HEK293 (cell line): ENCODE measurements around the gene STUB1.

ENCODE experiments used
- KLF7 ChIP-seq: fragments of 450-650 bp; formaldehyde crosslinking; IDR thresholded peaks from 2 replicates; pipeline ENCODE4 v1.5.1; 2016; ENCODE audit warnings: missing biosample characterization, missing genetic modification characterization, borderline replicate concordance
- PRDM1 ChIP-seq: fragments of 450-650 bp; formaldehyde crosslinking; IDR thresholded peaks from 2 replicates; pipeline ENCODE4; 2016; ENCODE audit warnings: missing biosample characterization, missing genetic modification characterization
- PRDM4 ChIP-seq: fragments of 450-650 bp; formaldehyde crosslinking; IDR thresholded peaks from 2 replicates; pipeline ENCODE4 v1.5.1; 2017; ENCODE audit warnings: missing biosample characterization, missing genetic modification characterization
- SCRT1 ChIP-seq: fragments of 450-650 bp; formaldehyde crosslinking; IDR thresholded peaks from 2 replicates; pipeline ENCODE4 v1.5.1; 2016; ENCODE audit warnings: missing biosample characterization, missing genetic modification characterization, borderline replicate concordance
- SETDB1 ChIP-seq: IDR thresholded peaks from one replicate; pipeline ENCODE4 v1.6.1; 2017; ENCODE audit warnings: mild to moderate bottlenecking, low read length, moderate library complexity, mixed read lengths; ENCODE audit not compliant: insufficient read length
- SP7 ChIP-seq: fragments of 450-650 bp; formaldehyde crosslinking; IDR thresholded peaks from 2 replicates; pipeline ENCODE4 v1.5.1; 2016; ENCODE audit warnings: missing biosample characterization, missing genetic modification characterization
- ZBTB44 ChIP-seq: fragments of 450-650 bp; IDR thresholded peaks from 2 replicates; pipeline ENCODE4 v1.5.1; 2018; ENCODE audit warnings: missing biosample characterization, mild to moderate bottlenecking, missing genetic modification characterization
- ZFP41 ChIP-seq: fragments of 450-650 bp; formaldehyde crosslinking; IDR thresholded peaks from 2 replicates; pipeline ENCODE4 v1.5.1; 2016; ENCODE audit warnings: missing biosample characterization, missing genetic modification characterization, borderline replicate concordance
- ZNF114 ChIP-seq: fragments of 450-650 bp; formaldehyde crosslinking; IDR thresholded peaks from 2 replicates; pipeline ENCODE4 v1.5.0; 2017; ENCODE audit warnings: missing biosample characterization, missing genetic modification characterization
- ZNF121 ChIP-seq: fragments of 450-650 bp; formaldehyde crosslinking; IDR thresholded peaks from 2 replicates; pipeline ENCODE4 v1.5.1; 2016; ENCODE audit warnings: missing biosample characterization, missing genetic modification characterization
- ZNF214 ChIP-seq: fragments of 450-650 bp; formaldehyde crosslinking; IDR thresholded peaks from 2 replicates; pipeline ENCODE4 v1.5.1; 2017; ENCODE audit warnings: missing biosample characterization, mild to moderate bottlenecking, missing genetic modification characterization, borderline replicate concordance
- ZNF223 ChIP-seq: fragments of 450-650 bp; formaldehyde crosslinking; IDR thresholded peaks from 2 replicates; pipeline ENCODE4 v1.5.1; 2016; ENCODE audit warnings: missing biosample characterization, missing genetic modification characterization
- ZNF248 ChIP-seq: fragments of 450-650 bp; formaldehyde crosslinking; IDR thresholded peaks from 2 replicates; pipeline ENCODE4 v1.5.1; 2017; ENCODE audit warnings: missing biosample characterization, missing genetic modification characterization
- ZNF266 ChIP-seq: fragments of 450-650 bp; formaldehyde crosslinking; IDR thresholded peaks from 2 replicates; pipeline ENCODE4 v1.5.1; 2016; ENCODE audit warnings: missing biosample characterization, missing genetic modification characterization, low read depth
- ZNF280C ChIP-seq: fragments of 450-650 bp; formaldehyde crosslinking; IDR thresholded peaks from 2 replicates; pipeline ENCODE4 v1.5.1; 2016; ENCODE audit warnings: missing biosample characterization, missing genetic modification characterization
- ZNF404 ChIP-seq: fragments of 450-650 bp; formaldehyde crosslinking; IDR thresholded peaks from 2 replicates; pipeline ENCODE4 v1.5.1; 2017; ENCODE audit warnings: missing biosample characterization, missing genetic modification characterization
- ZNF518A ChIP-seq: fragments of 450-650 bp; formaldehyde crosslinking; conservative IDR thresholded peaks from 2 replicates; pipeline ENCODE4 v1.5.1; 2016; ENCODE audit warnings: low read depth, missing biosample characterization, missing genetic modification characterization
- ZNF560 ChIP-seq: fragments of 450-650 bp; formaldehyde crosslinking; IDR thresholded peaks from 2 replicates; pipeline ENCODE4 v1.5.1; 2017; ENCODE audit warnings: missing biosample characterization, missing genetic modification characterization, borderline replicate concordance
- ZNF585B ChIP-seq: fragments of 450-650 bp; formaldehyde crosslinking; IDR thresholded peaks from 2 replicates; pipeline ENCODE4 v1.5.1; 2016; ENCODE audit warnings: missing biosample characterization, missing genetic modification characterization
- ZNF658 ChIP-seq: fragments of 450-650 bp; formaldehyde crosslinking; IDR thresholded peaks from 2 replicates; pipeline ENCODE4; 2016; ENCODE audit warnings: missing biosample characterization, missing genetic modification characterization
- ZNF701 ChIP-seq: fragments of 450-650 bp; formaldehyde crosslinking; IDR thresholded peaks from 2 replicates; pipeline ENCODE4 v1.5.1; 2016; ENCODE audit warnings: missing biosample characterization, missing genetic modification characterization
- ZSCAN16 ChIP-seq: fragments of 450-650 bp; formaldehyde crosslinking; IDR thresholded peaks from 2 replicates; pipeline ENCODE4 v1.5.1; 2016; ENCODE audit warnings: missing biosample characterization, missing genetic modification characterization
- TF ChIP-seq, protein P1 (sequence below): fragments of 450-650 bp; formaldehyde crosslinking; IDR thresholded peaks from 2 replicates; pipeline ENCODE4 v1.5.1; 2016; ENCODE audit warnings: missing biosample characterization, missing genetic modification characterization
- TF ChIP-seq, protein P2 (sequence below): fragments of 450-650 bp; formaldehyde crosslinking; IDR thresholded peaks from 2 replicates; pipeline ENCODE4 v1.5.1; 2016; ENCODE audit warnings: missing biosample characterization, missing genetic modification characterization
- TF ChIP-seq, protein P3 (sequence below): IDR thresholded peaks from 2 replicates; pipeline ENCODE4 v1.6.1; 2011; ENCODE audit warnings: mild to moderate bottlenecking, low read depth, low read length, borderline replicate concordance

STUB1 gene

DNA sequence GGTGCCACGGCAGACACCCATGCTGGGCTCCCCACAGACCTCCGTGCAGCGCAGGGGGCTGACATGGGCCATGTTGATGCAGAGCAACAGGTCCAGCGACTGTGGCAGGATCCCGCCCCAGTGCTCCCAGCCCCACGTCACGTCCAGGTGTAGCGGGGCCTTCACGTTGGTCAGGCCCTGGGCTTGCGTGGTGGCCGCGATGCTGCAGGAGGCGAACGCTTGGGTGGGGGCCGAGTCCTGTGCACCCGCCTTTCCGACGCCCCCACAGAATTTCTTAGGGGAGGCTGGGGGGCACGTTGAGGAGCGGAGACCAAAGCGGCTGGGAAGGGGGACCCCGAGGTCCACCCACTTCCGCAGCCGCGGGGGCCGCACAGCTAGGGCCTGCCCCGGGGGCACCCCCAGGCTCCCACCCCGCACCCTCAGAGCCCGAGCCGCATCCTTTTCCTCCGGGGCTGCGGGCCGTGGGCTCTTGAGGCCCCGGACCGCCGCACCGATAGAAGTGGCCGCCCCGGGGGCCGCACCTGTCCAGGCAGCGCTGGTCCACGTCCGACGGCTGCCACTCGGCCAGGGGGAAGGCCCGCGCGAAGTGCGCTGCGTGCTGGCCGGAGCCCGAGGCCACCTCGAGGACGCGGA lies 44.5 kb upstream of the STUB1 start (continued):
- TF ChIP-seq, protein P1, sequence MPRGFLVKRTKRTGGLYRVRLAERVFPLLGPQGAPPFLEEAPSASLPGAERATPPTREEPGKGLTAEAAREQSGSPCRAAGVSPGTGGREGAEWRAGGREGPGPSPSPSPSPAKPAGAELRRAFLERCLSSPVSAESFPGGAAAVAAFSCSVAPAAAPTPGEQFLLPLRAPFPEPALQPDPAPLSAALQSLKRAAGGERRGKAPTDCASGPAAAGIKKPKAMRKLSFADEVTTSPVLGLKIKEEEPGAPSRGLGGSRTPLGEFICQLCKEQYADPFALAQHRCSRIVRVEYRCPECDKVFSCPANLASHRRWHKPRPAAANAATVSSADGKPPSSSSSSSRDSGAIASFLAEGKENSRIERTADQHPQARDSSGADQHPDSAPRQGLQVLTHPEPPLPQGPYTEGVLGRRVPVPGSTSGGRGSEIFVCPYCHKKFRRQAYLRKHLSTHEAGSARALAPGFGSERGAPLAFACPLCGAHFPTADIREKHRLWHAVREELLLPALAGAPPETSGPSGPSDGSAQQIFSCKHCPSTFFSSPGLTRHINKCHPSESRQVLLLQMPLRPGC, result 0 out of 2 replicates have a peak, but pooled peaks have one; percentile 29
- TF ChIP-seq ZFP41 (tag by site-specific recombination) (no peak), PRDM1 (no peak), SCRT1 (peak; percentile 88), ZSCAN16 (no peak), ZBTB44 (tag by site-specific recombination) (no peak), ZNF223 (no peak), ZNF585B (tag by site-specific recombination) (no peak), ZNF248 (tag by site-specific recombination) (no peak), ZNF121 (tag by site-specific recombination) (no peak), ZNF518A (tag by site-specific recombination) (no peak), ZNF658 (tag by site-specific recombination) (no peak), ZNF404 (tag by site-specific recombination) (no peak), KLF7 (tag by site-specific recombination) (no peak), SP7 (tag by site-specific recombination) (no peak), SETDB1 (no peak), ZNF214 (no peak), ZNF701 (no peak), ZNF114 (no peak), ZNF266 (tag by site-specific recombination) (no peak), ZNF560 (no peak), PRDM4 (tag by site-specific recombination) (0 out of 2 replicates have a peak, but pooled peaks have one; percentile 39), ZNF280C (tag by site-specific recombination) (no peak)
- TF ChIP-seq, protein P2, sequence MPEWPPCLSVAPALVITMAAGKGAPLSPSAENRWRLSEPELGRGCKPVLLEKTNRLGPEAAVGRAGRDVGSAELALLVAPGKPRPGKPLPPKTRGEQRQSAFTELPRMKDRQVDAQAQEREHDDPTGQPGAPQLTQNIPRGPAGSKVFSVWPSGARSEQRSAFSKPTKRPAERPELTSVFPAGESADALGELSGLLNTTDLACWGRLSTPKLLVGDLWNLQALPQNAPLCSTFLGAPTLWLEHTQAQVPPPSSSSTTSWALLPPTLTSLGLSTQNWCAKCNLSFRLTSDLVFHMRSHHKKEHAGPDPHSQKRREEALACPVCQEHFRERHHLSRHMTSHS, result no peak
- TF ChIP-seq, protein P3, sequence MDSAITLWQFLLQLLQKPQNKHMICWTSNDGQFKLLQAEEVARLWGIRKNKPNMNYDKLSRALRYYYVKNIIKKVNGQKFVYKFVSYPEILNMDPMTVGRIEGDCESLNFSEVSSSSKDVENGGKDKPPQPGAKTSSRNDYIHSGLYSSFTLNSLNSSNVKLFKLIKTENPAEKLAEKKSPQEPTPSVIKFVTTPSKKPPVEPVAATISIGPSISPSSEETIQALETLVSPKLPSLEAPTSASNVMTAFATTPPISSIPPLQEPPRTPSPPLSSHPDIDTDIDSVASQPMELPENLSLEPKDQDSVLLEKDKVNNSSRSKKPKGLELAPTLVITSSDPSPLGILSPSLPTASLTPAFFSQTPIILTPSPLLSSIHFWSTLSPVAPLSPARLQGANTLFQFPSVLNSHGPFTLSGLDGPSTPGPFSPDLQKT, result no peak
